Epithelial cell of esophagus (primary cell): ENCODE data around the gene TMEM217.
A peak's percentile ranks its signal among the peaks of the same experiment; 100 is the strongest.
"Not testable (repeated sequence)": the region's sequence is repeated elsewhere in the genome, so short reads cannot be mapped to it uniquely, and the experiment has no call there.

ENCODE experiments used
- DNase-seq: peaks from one replicate; pipeline ENCODE4 v3.0.0; 2010; ENCODE audit warnings: low read depth
- H3K4me3 ChIP-seq: 2 replicates; pipeline ENCODE4 v1.5.1; 2011; ENCODE audit warnings: mild to moderate bottlenecking, low read length, control low read depth
- CTCF ChIP-seq: IDR thresholded peaks from 2 replicates; pipeline ENCODE4 v1.5.1; 2011; ENCODE audit warnings: low read depth, mild to moderate bottlenecking, low read length, control low read depth, inconsistent platforms; ENCODE audit not compliant: insufficient read depth; ENCODE audit errors: missing control alignments

TMEM217 gene

GRCh38 chr6:37302086-37302686 is 44.2 kb upstream of the TMEM217 start:
- DNase-seq, result peak; percentile 16
- H3K4me3 ChIP-seq, result no peak overlapping the region
- no peak for TF ChIP-seq CTCF

GRCh38 chr6:37299990-37300389 is 42.0 kb upstream of the TMEM217 start:
- no peak for TF ChIP-seq CTCF
- H3K4me3 ChIP-seq, result no peak overlapping the region
- no peak for DNase-seq

- H3K4me3 ChIP-seq, result no peak overlapping the region
- TF ChIP-seq CTCF, result no peak
Measured at GRCh38 chr6:37298958-37299357, 41.0 kb upstream of the TMEM217 start.

GRCh38 chr6:37297637-37298036 is 39.7 kb upstream of the TMEM217 start:
- not testable (repeated sequence) for DNase-seq, H3K4me3 ChIP-seq

More at GRCh38 chr6:37298958-37299357, 41.0 kb upstream of the TMEM217 start:
- no peak for DNase-seq

- no peak overlapping the region for H3K4me3 ChIP-seq
- no peak for TF ChIP-seq CTCF
- no peak for DNase-seq
Measured at GRCh38 chr6:37293426-37293825, 35.5 kb upstream of the TMEM217 start.

- TF ChIP-seq CTCF, result no peak
- no peak for DNase-seq
- H3K4me3 ChIP-seq, result no peak overlapping the region
Measured at GRCh38 chr6:37289931-37290330, 32.0 kb upstream of the TMEM217 start.

- TF ChIP-seq CTCF, result no peak
- DNase-seq, result no peak
Measured at GRCh38 chr6:37288247-37288646, 30.3 kb upstream of the TMEM217 start.

More at GRCh38 chr6:37288247-37288646, 30.3 kb upstream of the TMEM217 start:
- no peak overlapping the region for H3K4me3 ChIP-seq
